Bronchial epithelial cell (primary cell): ENCODE results near the gene OPN1SW. TPM values are rescaled to one million over a fixed set of nuclear protein-coding genes. Genes with fewer than 3 reads are reported as not detected.

Experiments
- DNase-seq: peaks from one replicate; pipeline ENCODE4 v3.0.0-alpha.2; 2010; ENCODE audit warnings: low read depth
- FAIRE-seq: peaks from 2 replicates; lab custom pipeline; 2011; peaks lifted over from hg19 to GRCh38; lab: Jason Lieb, UNC
- H3K27me3 ChIP-seq: 2 replicates; pipeline ENCODE4 v1.5.1; 2011; ENCODE audit warnings: low read length; ENCODE audit not compliant: control insufficient read depth, insufficient read depth
- H3K36me3 ChIP-seq: 2 replicates; pipeline ENCODE4 v1.5.1; 2011; ENCODE audit warnings: low read length; ENCODE audit not compliant: control insufficient read depth, insufficient read depth
- H3K4me3 ChIP-seq: 2 replicates; pipeline ENCODE4 v1.5.1; 2011; ENCODE audit warnings: mild to moderate bottlenecking, low read depth, low read length, control low read depth
- total RNA-seq: library from RNA; depleted of rRNA; stranded (reverse); fragments of >200 nt; gene quantifications from 2 replicates; pipeline ENCODE4 v1.2.1, GENCODE V29; 2014
- TF ChIP-seq, protein P1 (sequence below): IDR thresholded peaks from 2 replicates; pipeline ENCODE4 v1.5.1; 2011; ENCODE audit warnings: mild to moderate bottlenecking, moderate library complexity, low read length, control low read depth, inconsistent platforms; ENCODE audit not compliant: insufficient read depth, severe bottlenecking

The OPN1SW gene
- total RNA-seq, 1 donor from 2014 or later = not detected

DNA sequence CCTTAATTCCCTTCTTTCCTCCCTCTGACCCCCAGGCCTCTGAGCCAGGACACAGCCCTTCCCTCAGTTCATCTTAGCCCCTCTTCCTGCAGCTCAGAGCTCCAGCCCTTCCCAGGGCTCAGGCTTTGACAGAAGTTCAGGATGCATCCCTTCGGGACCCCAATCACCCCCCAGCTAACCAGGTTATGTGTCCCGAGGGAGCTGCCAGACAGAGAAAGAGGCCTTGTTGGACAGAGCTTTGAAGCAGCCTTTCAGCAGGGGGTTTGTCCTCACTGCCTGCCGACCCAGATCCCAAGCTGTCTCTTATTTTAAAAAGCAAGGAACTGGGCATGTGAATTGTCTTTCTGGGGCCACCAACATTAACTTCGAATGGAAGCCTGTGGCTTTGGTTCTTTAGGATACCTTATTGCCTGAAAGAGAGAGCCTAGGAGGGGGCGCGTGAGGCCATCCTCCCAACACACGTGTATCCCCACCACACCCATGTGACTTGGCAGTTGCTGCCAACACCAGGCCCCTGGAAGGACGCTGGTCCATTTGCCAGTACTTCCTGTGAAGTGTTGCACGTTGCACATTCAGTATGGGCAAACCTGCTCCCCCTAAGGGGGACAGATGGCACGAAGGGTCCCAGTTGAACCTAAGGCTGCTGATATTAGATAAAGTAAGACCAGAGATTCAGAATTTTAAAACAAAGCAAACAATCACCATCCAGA is 17.0 kb upstream of the OPN1SW start:
- H3K4me3 ChIP-seq = no peak overlapping the region
- FAIRE-seq (no peak), DNase-seq (no peak)
- no peaks in the 10 kb centered on the region for H3K36me3 ChIP-seq
- TF ChIP-seq, protein P1, sequence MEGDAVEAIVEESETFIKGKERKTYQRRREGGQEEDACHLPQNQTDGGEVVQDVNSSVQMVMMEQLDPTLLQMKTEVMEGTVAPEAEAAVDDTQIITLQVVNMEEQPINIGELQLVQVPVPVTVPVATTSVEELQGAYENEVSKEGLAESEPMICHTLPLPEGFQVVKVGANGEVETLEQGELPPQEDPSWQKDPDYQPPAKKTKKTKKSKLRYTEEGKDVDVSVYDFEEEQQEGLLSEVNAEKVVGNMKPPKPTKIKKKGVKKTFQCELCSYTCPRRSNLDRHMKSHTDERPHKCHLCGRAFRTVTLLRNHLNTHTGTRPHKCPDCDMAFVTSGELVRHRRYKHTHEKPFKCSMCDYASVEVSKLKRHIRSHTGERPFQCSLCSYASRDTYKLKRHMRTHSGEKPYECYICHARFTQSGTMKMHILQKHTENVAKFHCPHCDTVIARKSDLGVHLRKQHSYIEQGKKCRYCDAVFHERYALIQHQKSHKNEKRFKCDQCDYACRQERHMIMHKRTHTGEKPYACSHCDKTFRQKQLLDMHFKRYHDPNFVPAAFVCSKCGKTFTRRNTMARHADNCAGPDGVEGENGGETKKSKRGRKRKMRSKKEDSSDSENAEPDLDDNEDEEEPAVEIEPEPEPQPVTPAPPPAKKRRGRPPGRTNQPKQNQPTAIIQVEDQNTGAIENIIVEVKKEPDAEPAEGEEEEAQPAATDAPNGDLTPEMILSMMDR = no peak
- H3K27me3 ChIP-seq = no peaks in the 10 kb centered on the region

DNA sequence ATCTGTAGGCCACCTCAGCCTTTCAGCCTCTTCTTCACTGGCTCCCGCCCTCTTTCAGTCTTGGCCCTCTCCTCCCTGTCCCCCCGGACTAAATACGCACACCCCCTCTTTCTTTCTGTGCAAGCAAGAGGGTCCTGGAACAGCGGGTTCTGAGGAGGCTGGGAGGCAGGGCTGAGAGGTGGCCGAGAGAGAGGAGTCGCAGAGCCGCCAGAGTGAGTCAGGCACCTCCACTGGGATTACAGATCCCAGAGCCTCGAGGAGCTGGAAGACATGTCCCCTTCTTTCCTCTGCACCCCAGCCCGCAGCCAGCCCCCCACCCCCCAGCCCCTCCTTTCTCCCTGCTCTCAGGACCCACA is 16.4 kb upstream of the OPN1SW start:
- H3K27me3 ChIP-seq = no peaks in the 10 kb centered on the region
- no peaks in the 10 kb centered on the region for H3K36me3 ChIP-seq
- no peak for DNase-seq
- no peak for FAIRE-seq
- TF ChIP-seq, protein P1 = no peak
- peak overlapping the region; percentile 49 for H3K4me3 ChIP-seq

DNA sequence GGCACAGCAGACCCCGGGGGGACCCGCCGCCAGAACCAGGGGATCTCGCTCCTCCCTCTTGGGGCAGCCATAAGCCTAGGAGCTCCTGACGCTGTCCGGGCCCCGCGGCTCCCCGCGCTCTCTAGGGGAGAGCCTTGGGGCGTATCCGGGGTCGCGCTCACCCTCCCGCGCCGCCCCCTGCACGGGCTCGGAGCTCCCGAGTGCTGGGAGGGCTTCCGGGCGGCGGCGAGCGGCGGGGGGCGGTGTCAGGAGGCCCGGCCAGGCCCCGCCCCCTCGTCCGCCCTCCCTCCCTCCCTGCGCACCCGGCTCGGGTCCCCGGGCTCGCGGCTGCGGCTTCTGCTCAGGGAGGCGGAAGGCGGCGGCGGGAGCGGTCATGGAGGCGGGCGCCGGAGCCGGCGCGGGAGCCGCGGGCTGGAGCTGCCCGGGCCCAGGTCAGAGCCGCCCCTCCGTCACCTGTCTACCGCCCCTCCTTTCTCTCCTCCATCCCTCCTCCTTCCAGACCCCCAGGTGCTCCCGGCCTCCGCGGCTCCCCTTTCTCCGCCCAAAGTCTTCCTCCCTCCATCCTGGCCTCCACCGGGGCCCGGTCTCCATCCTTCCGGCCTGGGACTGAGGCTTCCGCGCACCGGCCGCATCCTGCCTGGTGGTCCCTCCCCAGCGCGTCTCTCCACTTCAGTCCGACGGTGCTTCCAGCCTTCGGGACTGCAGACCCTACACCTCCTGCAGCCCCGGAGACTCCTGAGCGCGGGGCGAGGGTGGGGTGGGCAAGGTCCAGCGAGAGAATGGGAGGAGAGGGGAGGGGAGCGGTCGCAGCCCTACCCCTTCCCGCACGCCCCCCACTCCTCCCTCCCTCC is 15.8 kb upstream of the OPN1SW start, which contains the start of gene CCDC136:
CCDC136 (plus strand) TSS at position 848 of the 851 bp plus-strand sequence. CDS start 444 bp downstream, outside the sequence.
- TF ChIP-seq, protein P1 = no peak
- Histone ChIP-seq H3K4me3 (peak within 1 kb of the TSS; percentile 49), H3K36me3 (no peaks in the 10 kb centered on the region), H3K27me3 (no peaks in the 10 kb centered on the region)
- FAIRE-seq = no peak
- peak; percentile 23 for DNase-seq

DNA sequence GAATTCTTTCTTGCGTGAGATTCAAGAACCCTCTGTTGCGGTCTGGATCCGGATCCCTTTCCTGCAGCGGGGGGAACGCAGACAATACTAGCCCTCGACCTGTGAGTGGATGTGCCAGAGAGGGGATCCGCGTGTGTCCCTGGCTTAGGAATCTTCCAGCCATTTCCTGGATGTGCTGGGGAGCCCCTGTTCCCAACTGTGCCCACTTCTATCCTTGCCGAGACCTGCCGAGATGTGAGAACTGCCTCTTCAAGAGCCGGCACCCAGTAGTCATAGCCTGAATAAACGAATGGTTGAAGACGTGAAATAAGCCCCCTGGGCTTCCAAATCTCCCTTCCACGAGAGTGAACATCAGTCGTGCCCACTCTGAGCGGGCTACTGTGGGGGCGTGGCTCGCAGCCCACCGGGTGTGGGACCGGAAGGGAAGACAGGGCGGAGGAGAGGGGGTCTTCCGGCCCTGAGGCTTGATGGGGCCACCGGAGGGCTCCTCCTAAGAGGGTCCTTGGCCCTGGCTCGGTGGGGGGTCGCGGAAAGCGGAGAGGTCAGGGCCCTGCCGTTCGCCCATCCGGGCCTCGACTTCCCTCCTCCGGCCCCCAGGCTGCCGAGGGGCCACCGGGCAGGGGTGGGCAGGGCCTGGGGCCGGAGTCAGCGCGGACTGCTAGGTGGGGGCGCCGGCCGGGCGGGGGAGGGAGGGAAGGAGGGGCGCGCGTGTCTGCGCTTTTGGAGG is 14.9 kb upstream of the OPN1SW start:
- FAIRE-seq = no peak
- TF ChIP-seq, protein P1 = no peak
- Histone ChIP-seq H3K27me3 (no peaks in the 10 kb centered on the region), H3K36me3 (no peaks in the 10 kb centered on the region), H3K4me3 (peak overlapping the region; percentile 49)
- DNase-seq = no peak

DNA sequence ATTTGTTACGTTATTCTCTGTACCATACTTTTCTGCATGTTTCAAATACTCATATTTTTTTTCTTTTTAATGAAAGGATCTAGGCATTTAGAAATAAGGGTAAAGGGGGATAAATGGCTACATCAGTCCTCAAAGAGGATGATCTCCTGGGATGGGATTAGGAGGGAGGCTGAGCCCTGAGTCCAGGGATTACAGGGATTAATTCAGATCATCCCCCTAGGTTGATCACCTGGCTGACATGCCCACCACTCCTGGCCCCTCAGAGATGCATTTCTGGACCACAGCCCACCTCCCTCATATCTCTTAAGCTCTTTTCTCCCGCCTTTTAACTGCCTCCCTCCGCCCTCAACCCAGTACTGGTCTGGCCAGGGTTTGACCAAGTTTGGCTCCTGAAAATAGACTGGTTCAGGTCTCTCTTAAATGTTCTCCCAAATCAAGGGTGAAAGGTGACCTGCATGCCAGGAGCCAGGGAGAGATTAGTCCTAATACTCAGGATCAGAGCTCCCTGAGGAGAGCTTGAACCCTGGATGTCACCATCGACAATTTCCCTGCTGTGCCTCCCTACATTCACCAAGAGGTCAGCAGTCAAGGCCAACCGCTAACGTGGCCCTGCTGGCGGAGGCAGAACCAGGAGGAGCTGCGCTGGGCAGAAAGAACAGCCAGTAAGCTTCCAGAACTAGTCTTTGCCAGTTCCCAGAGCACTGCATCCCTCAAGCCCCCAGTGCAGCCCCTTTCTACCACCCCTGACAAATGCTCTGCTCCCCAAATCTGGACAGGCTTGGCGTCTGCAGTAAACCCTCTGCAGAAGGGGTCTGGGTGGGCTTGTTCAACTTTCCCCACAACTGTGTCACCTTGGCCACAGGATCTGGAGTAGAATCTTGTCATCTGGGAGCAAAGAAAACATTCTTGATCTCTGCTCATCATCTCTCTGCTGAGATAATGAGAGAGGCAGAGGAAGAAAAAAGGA is 13.1 kb upstream of the OPN1SW start:
- Histone ChIP-seq H3K36me3 (no peaks in the 10 kb centered on the region), H3K27me3 (no peaks in the 10 kb centered on the region), H3K4me3 (no peak overlapping the region)
- no peak for FAIRE-seq
- DNase-seq = no peak
- TF ChIP-seq, protein P1 = no peak
